ENCODE data around the gene ASPSCR1.

ASPSCR1 gene

DNA sequence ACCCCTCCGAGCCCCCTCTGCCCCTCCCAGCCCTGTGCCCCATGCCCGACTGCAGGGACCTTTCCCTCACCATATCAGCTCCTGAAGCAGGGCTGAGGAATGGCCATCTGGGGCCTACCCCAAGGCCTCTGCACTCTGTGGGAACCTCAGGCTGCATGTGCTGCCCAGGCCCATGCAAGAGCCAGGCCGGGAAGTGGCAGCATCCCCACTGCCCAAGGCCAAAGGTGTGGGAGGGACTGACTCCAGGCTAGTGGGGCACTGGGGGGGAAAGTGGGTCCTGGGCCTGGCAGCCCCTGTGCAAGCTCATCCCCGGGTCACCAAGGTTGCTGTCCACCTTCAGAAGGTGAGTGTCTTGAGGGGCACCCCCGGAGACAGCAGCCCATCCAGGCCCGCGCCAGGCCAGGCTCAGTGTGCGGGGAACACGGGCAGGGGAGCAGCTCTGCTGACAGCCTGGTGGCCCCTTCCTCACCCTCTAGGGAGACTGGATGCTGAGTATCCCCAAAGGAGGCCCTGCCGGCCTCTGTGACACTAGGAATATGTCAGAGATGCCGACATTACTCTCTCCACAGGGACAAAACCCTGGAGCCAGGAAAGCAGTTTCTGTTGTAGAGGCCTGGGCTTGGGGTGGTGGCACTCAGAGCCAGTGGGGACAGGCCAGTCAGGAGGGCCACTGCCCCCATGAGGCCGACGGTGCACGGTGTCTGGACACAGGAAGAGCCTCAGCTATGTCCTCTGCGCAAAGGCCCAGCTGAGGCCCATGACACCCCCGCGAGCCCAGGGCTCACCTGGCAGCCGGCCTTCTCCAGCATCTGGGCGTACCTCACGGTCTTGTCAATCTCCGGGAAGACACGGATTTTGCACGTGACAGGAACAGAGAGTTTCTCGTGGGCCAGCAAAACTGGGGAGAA, 84.9 kb downstream of the ASPSCR1 start:
- H3K4me3 ChIP-seq (replicated peaks; ENCODE audit: low read depth, low read length): no peak overlapping the region
- DNase-seq (ENCODE audit: extremely low read depth, low read depth): no peak
- TF ChIP-seq, protein P1, sequence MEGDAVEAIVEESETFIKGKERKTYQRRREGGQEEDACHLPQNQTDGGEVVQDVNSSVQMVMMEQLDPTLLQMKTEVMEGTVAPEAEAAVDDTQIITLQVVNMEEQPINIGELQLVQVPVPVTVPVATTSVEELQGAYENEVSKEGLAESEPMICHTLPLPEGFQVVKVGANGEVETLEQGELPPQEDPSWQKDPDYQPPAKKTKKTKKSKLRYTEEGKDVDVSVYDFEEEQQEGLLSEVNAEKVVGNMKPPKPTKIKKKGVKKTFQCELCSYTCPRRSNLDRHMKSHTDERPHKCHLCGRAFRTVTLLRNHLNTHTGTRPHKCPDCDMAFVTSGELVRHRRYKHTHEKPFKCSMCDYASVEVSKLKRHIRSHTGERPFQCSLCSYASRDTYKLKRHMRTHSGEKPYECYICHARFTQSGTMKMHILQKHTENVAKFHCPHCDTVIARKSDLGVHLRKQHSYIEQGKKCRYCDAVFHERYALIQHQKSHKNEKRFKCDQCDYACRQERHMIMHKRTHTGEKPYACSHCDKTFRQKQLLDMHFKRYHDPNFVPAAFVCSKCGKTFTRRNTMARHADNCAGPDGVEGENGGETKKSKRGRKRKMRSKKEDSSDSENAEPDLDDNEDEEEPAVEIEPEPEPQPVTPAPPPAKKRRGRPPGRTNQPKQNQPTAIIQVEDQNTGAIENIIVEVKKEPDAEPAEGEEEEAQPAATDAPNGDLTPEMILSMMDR (IDR thresholded peaks at IDR 0.05; ENCODE audit: low read depth, low read length, missing control alignments): no peak

DNA sequence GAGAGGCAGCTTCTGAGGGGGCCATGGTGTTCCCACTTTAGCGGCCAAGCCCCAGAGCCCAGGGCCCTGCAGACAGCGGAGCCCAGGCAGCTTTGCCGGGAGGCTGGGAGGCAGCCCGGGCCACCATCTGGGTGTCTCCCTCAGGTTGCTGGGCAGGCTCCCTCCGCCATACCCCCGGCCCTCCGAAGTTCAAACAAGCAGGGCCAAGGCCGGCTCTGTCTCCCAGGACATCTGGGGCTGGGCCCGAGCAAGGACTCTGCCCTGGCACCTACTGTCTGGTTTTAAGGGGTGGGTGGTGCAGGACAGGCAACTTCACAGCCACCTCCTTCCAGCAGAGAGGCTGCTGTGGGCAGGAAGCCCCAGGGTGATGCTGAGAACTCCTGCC, 85.5 kb downstream of the ASPSCR1 start:
- no peak overlapping the region for H3K4me3 ChIP-seq (replicated peaks; ENCODE audit: low read depth, low read length)
- DNase-seq (ENCODE audit: extremely low read depth, low read depth): no peak
- TF ChIP-seq, protein P1 (IDR thresholded peaks at IDR 0.05; ENCODE audit: low read depth, low read length, missing control alignments): no peak

DNA sequence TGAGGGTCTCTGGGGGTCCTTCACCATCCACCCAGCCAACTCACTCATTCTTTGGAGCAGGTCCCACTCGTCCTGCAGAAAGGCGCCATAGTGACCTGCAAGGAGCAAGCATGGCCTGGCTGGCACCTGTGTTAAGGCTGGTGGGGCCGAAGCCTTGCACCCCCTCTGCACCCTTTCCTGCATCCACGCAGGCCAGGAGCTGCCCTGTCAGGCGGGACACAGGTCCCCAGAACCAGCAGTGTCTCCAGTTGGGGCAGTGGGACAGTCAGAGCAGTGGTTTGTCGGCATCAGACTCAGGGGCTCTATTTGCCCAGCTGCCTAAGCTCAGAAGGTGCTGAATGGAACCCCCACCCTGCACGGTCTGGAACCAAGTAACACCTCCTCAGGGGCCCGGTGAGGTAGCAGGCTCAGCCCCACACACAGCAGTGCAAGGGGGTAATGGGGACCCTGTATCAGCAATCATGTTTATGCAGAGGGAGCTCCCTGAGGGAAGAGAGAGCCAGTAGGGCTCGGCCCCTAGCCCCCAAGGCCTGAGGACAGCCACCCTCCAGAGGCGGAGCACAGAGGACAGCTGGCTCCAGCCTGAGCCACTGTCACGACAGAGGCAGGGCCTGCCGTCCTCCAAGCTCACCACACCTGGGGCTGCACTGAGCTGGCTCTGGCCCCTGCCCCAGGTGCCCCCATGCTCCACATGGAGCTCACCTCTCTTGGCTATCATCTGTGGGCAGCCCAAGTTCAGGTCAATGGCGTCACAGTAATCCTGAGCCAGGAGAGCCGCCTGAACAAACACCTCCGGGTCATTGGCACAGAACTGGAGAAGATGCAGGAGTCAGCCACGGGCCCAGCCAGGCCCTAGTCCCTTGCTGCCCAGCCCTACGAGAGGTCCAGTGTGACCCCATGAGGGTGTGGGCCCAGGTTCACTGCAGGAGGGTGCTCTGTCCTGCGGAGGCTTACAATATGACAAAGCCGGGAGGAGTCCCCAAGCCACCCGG, 86.3 kb downstream of the ASPSCR1 start:
- TF ChIP-seq, protein P1 (IDR thresholded peaks at IDR 0.05; ENCODE audit: low read depth, low read length, missing control alignments): no peak
- DNase-seq (ENCODE audit: extremely low read depth, low read depth): no peak
- H3K4me3 ChIP-seq (replicated peaks; ENCODE audit: low read depth, low read length): peak overlapping the region; percentile 86

DNA sequence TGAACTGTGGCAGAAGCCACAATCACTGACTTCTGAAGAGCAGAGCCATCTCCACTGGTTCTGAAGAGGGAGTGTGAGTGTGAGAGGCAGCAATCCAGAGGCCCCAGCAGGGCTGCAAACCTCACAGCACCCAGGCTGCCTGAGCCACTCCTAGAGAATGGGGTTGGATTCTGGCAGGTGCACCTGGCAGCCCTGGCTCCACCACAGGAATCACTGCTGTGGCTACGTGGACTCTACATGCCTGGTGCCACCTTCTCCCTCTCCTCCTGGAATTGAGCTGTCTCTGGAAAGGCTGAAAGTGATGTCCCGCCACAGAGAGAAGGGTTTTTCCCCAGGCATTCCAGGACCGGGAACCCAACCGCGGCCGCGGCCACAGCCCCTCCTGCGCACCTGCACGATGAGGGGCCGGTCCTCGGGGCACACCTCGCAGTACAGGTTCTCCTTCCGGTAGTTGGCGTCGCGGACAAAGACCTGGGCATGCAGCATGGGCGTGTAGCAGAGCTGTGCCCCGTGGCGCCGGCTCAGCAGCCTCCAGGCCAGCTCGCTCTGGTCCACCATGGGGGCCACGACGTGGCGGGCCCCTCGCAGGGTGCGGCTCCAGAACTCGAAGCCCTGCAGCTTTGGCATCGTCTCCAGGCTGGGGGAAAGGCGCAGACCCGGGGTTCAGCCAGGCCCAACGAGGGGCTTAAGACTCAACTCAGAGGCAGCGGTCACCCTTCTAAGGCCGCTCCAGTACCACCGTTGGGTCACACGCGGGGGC, 87.2 kb downstream of the ASPSCR1 start:
- DNase-seq (ENCODE audit: extremely low read depth, low read depth): no peak
- peak overlapping the region; percentile 86 for H3K4me3 ChIP-seq (replicated peaks; ENCODE audit: low read depth, low read length)
- TF ChIP-seq, protein P1 (IDR thresholded peaks at IDR 0.05; ENCODE audit: low read depth, low read length, missing control alignments): no peak

DNA sequence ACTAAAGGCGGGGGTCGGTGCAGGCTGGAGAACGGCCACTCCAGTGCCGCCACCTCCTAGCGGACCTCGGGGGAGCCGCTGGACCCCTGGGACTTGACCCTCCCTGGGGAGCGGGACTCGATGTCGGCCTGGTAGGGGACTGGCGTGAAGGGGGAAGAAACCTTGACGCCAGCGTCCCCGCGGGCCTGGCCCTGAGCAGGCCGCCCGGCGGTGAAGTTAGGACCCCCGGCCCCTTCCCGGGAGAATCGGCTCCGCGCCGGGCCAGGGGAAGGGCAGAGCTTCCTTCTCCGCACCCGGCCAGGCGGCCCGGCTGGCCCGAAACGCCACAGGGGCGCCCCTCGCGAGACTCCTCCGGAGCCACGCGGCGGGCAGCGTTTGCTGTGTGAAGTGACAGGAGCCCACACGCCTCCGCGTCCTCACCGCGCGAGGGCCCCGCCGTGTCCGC, 87.8 kb downstream of the ASPSCR1 start:
- TF ChIP-seq, protein P1 (IDR thresholded peaks at IDR 0.05; ENCODE audit: low read depth, low read length, missing control alignments): no peak
- peak overlapping the region; percentile 86 for H3K4me3 ChIP-seq (replicated peaks; ENCODE audit: low read depth, low read length)
- no peak for DNase-seq (ENCODE audit: extremely low read depth, low read depth)
